ENCODE results near the gene GIMAP7.
"Not testable (repeated sequence)": the region's sequence is repeated elsewhere in the genome, so short reads cannot be mapped to it uniquely, and the experiment has no call there.

Gene GIMAP7

GRCh38 chr7:150515248-150516147 lies 826 bp downstream of the GIMAP7 start:
- no peak for DNase-seq

- DNase-seq: no peak
Measured at GRCh38 chr7:150516956-150517745, 2.5 kb downstream of the GIMAP7 start.

- DNase-seq: no peak
Measured at GRCh38 chr7:150519310-150519709, 4.6 kb downstream of the GIMAP7 start.

GRCh38 chr7:150520145-150520544 lies 5.5 kb downstream of the GIMAP7 start:
- no peak for DNase-seq

- DNase-seq: not testable (repeated sequence)
Measured at GRCh38 chr7:150522931-150523330, 8.3 kb downstream of the GIMAP7 start.

GRCh38 chr7:150524018-150524417 lies 9.3 kb downstream of the GIMAP7 start:
- DNase-seq: no peak

GRCh38 chr7:150531704-150532103 lies 17.0 kb downstream of the GIMAP7 start:
- no peak for DNase-seq

GRCh38 chr7:150538259-150538658 lies 23.6 kb downstream of the GIMAP7 start:
- DNase-seq: no peak

- no peak for DNase-seq
Measured at GRCh38 chr7:150553163-150553562, 38.5 kb downstream of the GIMAP7 start.

- DNase-seq: no peak
Measured at GRCh38 chr7:150556521-150557138, 42.0 kb downstream of the GIMAP7 start.

- no peak for DNase-seq
Measured at GRCh38 chr7:150560486-150560885, 45.8 kb downstream of the GIMAP7 start.

GRCh38 chr7:150562919-150563318 lies 48.2 kb downstream of the GIMAP7 start:
- DNase-seq: no peak

GRCh38 chr7:150564006-150564405 lies 49.3 kb downstream of the GIMAP7 start:
- DNase-seq: no peak

GRCh38 chr7:150564566-150564965 lies 49.9 kb downstream of the GIMAP7 start:
- DNase-seq: no peak

GRCh38 chr7:150565239-150565638 lies 50.6 kb downstream of the GIMAP7 start:
- DNase-seq: no peak

GRCh38 chr7:150566123-150566522 lies 51.5 kb downstream of the GIMAP7 start:
- DNase-seq: no peak

GRCh38 chr7:150566572-150566971 lies 51.9 kb downstream of the GIMAP7 start:
- DNase-seq: no peak

GRCh38 chr7:150567169-150567568 lies 52.5 kb downstream of the GIMAP7 start, which contains the start of gene GIMAP4:
TSS of gene GIMAP4 (plus strand) at chr7:150567390. CDS start at chr7:150569902, 2,512 bp downstream.
- DNase-seq: no peak

- DNase-seq: no peak
Measured at GRCh38 chr7:150567871-150568301, 53.2 kb downstream of the GIMAP7 start.

- peak in 1 of 2 experiments; percentile 19 for DNase-seq
Measured at GRCh38 chr7:150568714-150569113, 54.0 kb downstream of the GIMAP7 start.

GRCh38 chr7:150569245-150569955 lies 54.7 kb downstream of the GIMAP7 start:
- DNase-seq: no peak

Data from activated CD4-positive, alpha-beta T cell treated with anti-CD3 and anti-CD28 coated beads, Interleukin-2, amount 50 U/mL, for 4 hours (primary cell).